HCT116 (cell line): Measurements from ENCODE around the gene KAZN. TPM values are rescaled to one million over a fixed set of nuclear protein-coding genes. Genes with fewer than 3 reads are reported as not detected.

Source experiments
- ATAC-seq: fragments of 200-7000 bp; cut with Tn5 transposase; 2 replicates; pipeline ENCODE4 v1.9.1; 2020; ENCODE audit warnings: mild to moderate bottlenecking, moderate library complexity
- BruUV-seq: library from RNA; stranded (reverse); fragments of 400-500 nt; replicated peaks from 2 replicates; lab custom pipeline; 2021; lab: Mats Ljungman, UMichigan
- CTCF ChIA-PET: fragments of 300-600 bp; sonication (Branson Sonifier 250); formaldehyde crosslinking; loops from one replicate; lab custom pipeline; 2021; ENCODE audit warnings: antibody characterized with exemption; lab: Charles Lee
- POLR2A ChIA-PET: fragments of 300-600, 350-600 bp; sonication (Branson Sonifier 250); formaldehyde crosslinking; loops from one replicate; lab custom pipeline; 2021; ENCODE audit warnings: antibody characterized with exemption; lab: Charles Lee
- RAD21 ChIA-PET, 2 experiments: fragments of 300-600 bp; sonication (Branson Sonifier 250); formaldehyde crosslinking; loops; one replicate each; lab custom pipeline; 2023; ENCODE audit warnings: low total read pairs in 2 of 2; ENCODE audit not compliant: uncharacterized antibody in 2 of 2, unreplicated experiment in 2 of 2, low non-redundant PET in 1 of 2; lab: Charles Lee
- DNase-seq: peaks from one replicate; pipeline ENCODE4 v3.0.0-alpha.2; 2010; ENCODE audit warnings: low read depth, low spot score
- H2AFZ ChIP-seq: fragments of 200-600 bp; shearing (Covaris generic), sonication (generic); 2 replicates; pipeline ENCODE4 v1.6.1; 2017; ENCODE audit warnings: low read depth, mixed run types, mixed read lengths, antibody characterized with exemption, low read length; ENCODE audit not compliant: poor library complexity, severe bottlenecking
- H3K27ac ChIP-seq: 2 replicates; pipeline ENCODE4 v1.5.1; 2012; ENCODE audit warnings: low read depth, low read length
- H3K27me3 ChIP-seq: fragments of 200-600 bp; sonication (generic); 2 replicates; pipeline ENCODE4 v1.6.1; 2016; ENCODE audit warnings: mixed run types, low read length, mixed read lengths; ENCODE audit not compliant: insufficient read depth
- H3K36me3 ChIP-seq, 2 experiments: fragments of 200-500 bp in 1 of 2; fragments of 200-600 bp in 1 of 2; sonication (Bioruptor generic) in 1 of 2; sonication (generic) in 1 of 2; 2 replicates each; pipeline versions ENCODE4 v1.5.1 to v1.6.1; 2014 to 2016; ENCODE audit warnings: low read length in 2 of 2, inconsistent platforms in 1 of 2, mixed read lengths in 1 of 2, mixed run types in 1 of 2; ENCODE audit not compliant: insufficient read depth in 2 of 2, control insufficient read depth in 1 of 2
- H3K4me1 ChIP-seq, 2 experiments: fragments of 200-600 bp in 1 of 2; sonication (generic) in 1 of 2; 2 replicates each; pipeline versions ENCODE4 v1.5.1 to v1.6.1; 2012 to 2017; ENCODE audit warnings: low read length in 2 of 2, inconsistent platforms in 1 of 2, mild to moderate bottlenecking in 1 of 2, mixed read lengths in 1 of 2, mixed run types in 1 of 2, moderate library complexity in 1 of 2; ENCODE audit not compliant: insufficient read depth in 2 of 2, control insufficient read depth in 1 of 2
- H3K4me2 ChIP-seq: fragments of 200-600 bp; sonication (generic); 2 replicates; pipeline ENCODE4 v1.6.1; 2017; ENCODE audit warnings: mixed run types, low read length, mixed read lengths
- H3K4me3 ChIP-seq, 2 experiments: fragments of 200-600 bp in 1 of 2; sonication (generic) in 1 of 2; replicated peaks in 1 of 2; 2 replicates each; pipeline ENCODE4 v1.5.1; 2011 to 2016; ENCODE audit warnings: low read length in 2 of 2, control low read depth in 1 of 2, low read depth in 1 of 2, mild to moderate bottlenecking in 1 of 2, mixed read lengths in 1 of 2, mixed run types in 1 of 2
- H3K79me2 ChIP-seq: fragments of 200-600 bp; sonication (generic); 2 replicates; pipeline ENCODE4 v1.6.1; 2017; ENCODE audit warnings: mild to moderate bottlenecking, mixed run types, low read length, moderate library complexity, mixed read lengths; ENCODE audit not compliant: insufficient read depth
- H3K9ac ChIP-seq: fragments of 200-600 bp; sonication (generic); 2 replicates; pipeline ENCODE4 v1.6.1; 2016; ENCODE audit warnings: low read length, mixed read lengths
- H3K9me2 ChIP-seq: fragments of 200-600 bp; sonication (generic), shearing (Covaris generic); 2 replicates; pipeline ENCODE4 v1.6.1; 2017; ENCODE audit warnings: mixed run types, mild to moderate bottlenecking, moderate library complexity; ENCODE audit not compliant: insufficient read depth
- H3K9me3 ChIP-seq, 2 experiments: fragments of 200-500 bp in 1 of 2; fragments of 200-600 bp in 1 of 2; sonication (Bioruptor generic) in 1 of 2; sonication (generic) in 1 of 2; 2 replicates each; pipeline ENCODE4 v1.6.1; 2014 to 2017; ENCODE audit warnings: low read length in 2 of 2, mixed read lengths in 2 of 2, inconsistent platforms in 1 of 2, low read depth in 1 of 2, mild to moderate bottlenecking in 1 of 2, mixed run types in 1 of 2, moderate library complexity in 1 of 2; ENCODE audit not compliant: control insufficient read depth in 1 of 2, insufficient read depth in 1 of 2
- H4K20me1 ChIP-seq: fragments of 200-600 bp; sonication (generic), shearing (Covaris generic); 2 replicates; pipeline ENCODE4 v1.6.1; 2017; ENCODE audit warnings: mixed run types, mild to moderate bottlenecking, moderate library complexity; ENCODE audit not compliant: insufficient read depth
- CEBPB ChIP-seq: IDR thresholded peaks from 2 replicates; pipeline ENCODE4 v1.6.1; 2012; ENCODE audit warnings: low read depth
- EGR1 ChIP-seq: IDR thresholded peaks from 2 replicates; pipeline ENCODE4 v1.6.1; 2012; ENCODE audit warnings: low read depth
- ELF1 ChIP-seq: IDR thresholded peaks from 2 replicates; pipeline ENCODE4 v1.6.1; 2012; ENCODE audit warnings: low read depth, borderline replicate concordance
- EZH2 ChIP-seq: fragments of 200-600 bp; sonication (generic); IDR thresholded peaks from 2 replicates; pipeline ENCODE4 v1.6.1; 2017; ENCODE audit warnings: antibody characterized with exemption, mixed run types
- EZH2phosphoT487 ChIP-seq: fragments of 200-600 bp; IDR thresholded peaks from 2 replicates; pipeline ENCODE4 v1.6.1; 2018; ENCODE audit warnings: antibody characterized with exemption, borderline replicate concordance
- JUND ChIP-seq: IDR thresholded peaks from 2 replicates; pipeline ENCODE4 v1.6.1; 2012
- RAD21 ChIP-seq: IDR thresholded peaks from 2 replicates; pipeline ENCODE4 v1.6.1; 2012; ENCODE audit warnings: low read depth, mild to moderate bottlenecking
- SIN3A ChIP-seq: IDR thresholded peaks from 2 replicates; pipeline ENCODE4 v1.6.1; 2012; ENCODE audit warnings: low read depth
- SRF ChIP-seq: IDR thresholded peaks from 2 replicates; pipeline ENCODE4 v1.6.1; 2012; ENCODE audit warnings: low read depth
- TCF7L2 ChIP-seq: IDR thresholded peaks from 2 replicates; pipeline ENCODE4 v1.7.0; 2011; ENCODE audit warnings: borderline replicate concordance, inconsistent platforms; ENCODE audit not compliant: insufficient read depth, insufficient read length; ENCODE audit errors: extremely low read depth
- ZFX ChIP-seq: fragments of 450-650 bp; IDR thresholded peaks from 2 replicates; pipeline ENCODE4 v1.6.1; 2017
- ZNF274 ChIP-seq: fragments of 200-500 bp; sonication (Bioruptor generic); IDR thresholded peaks from 2 replicates; pipeline ENCODE4 v1.6.1; 2014; ENCODE audit warnings: mild to moderate bottlenecking, low read depth, low read length, inconsistent platforms
- intact Hi-C: fragments of 100-400 bp; cut with micrococcal nuclease; formaldehyde crosslinking; loops from 2 replicates; pipeline ENCODE4 v1.10.0; 2022
- total RNA-seq: library from RNA; stranded (reverse); gene quantifications from one replicate; pipeline ENCODE4 v1.2.1, GENCODE V29; 2021; ENCODE audit not compliant: unreplicated experiment
- TF ChIP-seq, protein P1 (sequence below): IDR thresholded peaks from 2 replicates; pipeline ENCODE4 v1.6.1; 2012
- TF ChIP-seq, protein P2 (sequence below): IDR thresholded peaks from 2 replicates; pipeline ENCODE4 v1.6.1; 2012; ENCODE audit warnings: low read depth
- TF ChIP-seq, protein P3 (sequence below), 3 experiments: fragments of 200-600 bp in 1 of 3; sonication (generic) in 1 of 3; IDR thresholded peaks in 2 of 3; conservative IDR thresholded peaks in 1 of 3; 2 replicates each; pipeline ENCODE4 v1.5.1; 2012 to 2017; ENCODE audit warnings: low read depth in 2 of 3, low read length in 2 of 3, antibody characterized with exemption in 1 of 3, borderline replicate concordance in 1 of 3, control low read depth in 1 of 3, mild to moderate bottlenecking in 1 of 3, mixed read lengths in 1 of 3, mixed run types in 1 of 3, moderate library complexity in 1 of 3; ENCODE audit not compliant: insufficient read depth in 1 of 3

KAZN gene
- total RNA-seq, 1 experiment from 2014 or later: 13.4 TPM

DNA sequence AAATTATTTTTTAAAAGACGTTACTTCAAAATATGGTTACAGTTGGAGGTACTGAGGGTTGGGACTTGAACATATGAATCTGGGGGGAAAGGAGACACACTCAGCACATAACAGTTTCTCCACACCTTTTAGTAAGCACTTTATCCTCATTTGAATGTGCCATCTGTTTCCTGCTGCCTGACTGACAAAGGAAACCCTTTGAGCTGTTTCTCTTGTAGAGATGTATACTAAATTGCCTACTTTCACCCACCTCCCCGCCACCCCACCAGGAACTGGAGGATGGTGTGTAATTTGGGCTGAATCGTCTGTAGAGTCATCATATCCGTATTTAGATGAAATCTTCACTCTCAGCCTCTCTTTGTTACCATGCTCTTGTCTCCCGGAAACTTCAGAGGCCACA lies 108.1 kb downstream of the KAZN start:
- RAD21 ChIA-PET: no interaction called here
- no peak overlapping the region for H2AFZ ChIP-seq
- TF ChIP-seq, protein P1, sequence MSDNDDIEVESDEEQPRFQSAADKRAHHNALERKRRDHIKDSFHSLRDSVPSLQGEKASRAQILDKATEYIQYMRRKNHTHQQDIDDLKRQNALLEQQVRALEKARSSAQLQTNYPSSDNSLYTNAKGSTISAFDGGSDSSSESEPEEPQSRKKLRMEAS: no peak
- TF ChIP-seq ZFX (no peak), ZNF274 (no peak), ELF1 (no peak), RAD21 (no peak), SIN3A (no peak), EGR1 (no peak), EZH2phosphoT487 (no peak), SRF (no peak), EZH2 (no peak), JUND (no peak), TCF7L2 (no peak), CEBPB (no peak)
- TF ChIP-seq, protein P2, sequence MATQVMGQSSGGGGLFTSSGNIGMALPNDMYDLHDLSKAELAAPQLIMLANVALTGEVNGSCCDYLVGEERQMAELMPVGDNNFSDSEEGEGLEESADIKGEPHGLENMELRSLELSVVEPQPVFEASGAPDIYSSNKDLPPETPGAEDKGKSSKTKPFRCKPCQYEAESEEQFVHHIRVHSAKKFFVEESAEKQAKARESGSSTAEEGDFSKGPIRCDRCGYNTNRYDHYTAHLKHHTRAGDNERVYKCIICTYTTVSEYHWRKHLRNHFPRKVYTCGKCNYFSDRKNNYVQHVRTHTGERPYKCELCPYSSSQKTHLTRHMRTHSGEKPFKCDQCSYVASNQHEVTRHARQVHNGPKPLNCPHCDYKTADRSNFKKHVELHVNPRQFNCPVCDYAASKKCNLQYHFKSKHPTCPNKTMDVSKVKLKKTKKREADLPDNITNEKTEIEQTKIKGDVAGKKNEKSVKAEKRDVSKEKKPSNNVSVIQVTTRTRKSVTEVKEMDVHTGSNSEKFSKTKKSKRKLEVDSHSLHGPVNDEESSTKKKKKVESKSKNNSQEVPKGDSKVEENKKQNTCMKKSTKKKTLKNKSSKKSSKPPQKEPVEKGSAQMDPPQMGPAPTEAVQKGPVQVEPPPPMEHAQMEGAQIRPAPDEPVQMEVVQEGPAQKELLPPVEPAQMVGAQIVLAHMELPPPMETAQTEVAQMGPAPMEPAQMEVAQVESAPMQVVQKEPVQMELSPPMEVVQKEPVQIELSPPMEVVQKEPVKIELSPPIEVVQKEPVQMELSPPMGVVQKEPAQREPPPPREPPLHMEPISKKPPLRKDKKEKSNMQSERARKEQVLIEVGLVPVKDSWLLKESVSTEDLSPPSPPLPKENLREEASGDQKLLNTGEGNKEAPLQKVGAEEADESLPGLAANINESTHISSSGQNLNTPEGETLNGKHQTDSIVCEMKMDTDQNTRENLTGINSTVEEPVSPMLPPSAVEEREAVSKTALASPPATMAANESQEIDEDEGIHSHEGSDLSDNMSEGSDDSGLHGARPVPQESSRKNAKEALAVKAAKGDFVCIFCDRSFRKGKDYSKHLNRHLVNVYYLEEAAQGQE: no peak
- TF ChIP-seq, protein P3, sequence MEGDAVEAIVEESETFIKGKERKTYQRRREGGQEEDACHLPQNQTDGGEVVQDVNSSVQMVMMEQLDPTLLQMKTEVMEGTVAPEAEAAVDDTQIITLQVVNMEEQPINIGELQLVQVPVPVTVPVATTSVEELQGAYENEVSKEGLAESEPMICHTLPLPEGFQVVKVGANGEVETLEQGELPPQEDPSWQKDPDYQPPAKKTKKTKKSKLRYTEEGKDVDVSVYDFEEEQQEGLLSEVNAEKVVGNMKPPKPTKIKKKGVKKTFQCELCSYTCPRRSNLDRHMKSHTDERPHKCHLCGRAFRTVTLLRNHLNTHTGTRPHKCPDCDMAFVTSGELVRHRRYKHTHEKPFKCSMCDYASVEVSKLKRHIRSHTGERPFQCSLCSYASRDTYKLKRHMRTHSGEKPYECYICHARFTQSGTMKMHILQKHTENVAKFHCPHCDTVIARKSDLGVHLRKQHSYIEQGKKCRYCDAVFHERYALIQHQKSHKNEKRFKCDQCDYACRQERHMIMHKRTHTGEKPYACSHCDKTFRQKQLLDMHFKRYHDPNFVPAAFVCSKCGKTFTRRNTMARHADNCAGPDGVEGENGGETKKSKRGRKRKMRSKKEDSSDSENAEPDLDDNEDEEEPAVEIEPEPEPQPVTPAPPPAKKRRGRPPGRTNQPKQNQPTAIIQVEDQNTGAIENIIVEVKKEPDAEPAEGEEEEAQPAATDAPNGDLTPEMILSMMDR (IDR thresholded peaks at IDR 0.05 in 2 of 3, conservative IDR thresholded peaks at IDR 0.05 in 1 of 3; ENCODE audit: borderline replicate concordance in 1 of 3, insufficient read depth in 1 of 3, low read depth in 2 of 3, low read length in 2 of 3): no peak
- TF ChIP-seq, all 23 proteins: peak for 0
- Histone ChIP-seq H3K36me3 (no peaks in the 10 kb centered on the region), H3K9me2 (no peaks in the 10 kb centered on the region), H4K20me1 (no peaks in the 10 kb centered on the region), H3K79me2 (no peaks in the 10 kb centered on the region), H3K4me1 (peaks cover 0 to 5% of the 10 kb centered on the region in 2 experiments; a peak in 1 of 4 replicates), H3K4me3 (no peak overlapping the region), H3K27me3 (peaks cover 35% of the 10 kb centered on the region), H3K9ac (no peak overlapping the region), H3K4me2 (no peak overlapping the region), H3K9me3 (no peaks in the 10 kb centered on the region), H3K27ac (no peak overlapping the region)
- DNase-seq (no peak), ATAC-seq (no peak)
- CTCF ChIA-PET: no interaction called here
- no TSS peak for BruUV-seq
- intact Hi-C loops: no loop called here
- POLR2A ChIA-PET: no interaction called here
